H1 (cell line): ENCODE results near the gene PSG2. TPM values are rescaled to one million over a fixed set of nuclear protein-coding genes. Genes with fewer than 3 reads are reported as not detected.
"Not testable (repeated sequence)": the region's sequence is repeated elsewhere in the genome, so short reads cannot be mapped to it uniquely, and the experiment has no call there.

Source experiments
- CTCF ChIA-PET: fragments of 300-600 bp; sonication (Branson Sonifier 250); formaldehyde crosslinking; loops from one replicate; lab custom pipeline; 2021; ENCODE audit not compliant: partially characterized antibody; lab: Charles Lee
- POLR2A ChIA-PET: fragments of 300-600 bp; sonication (Branson Sonifier 250); formaldehyde crosslinking; loops from one replicate; lab custom pipeline; 2021; ENCODE audit warnings: inconsistent platforms; ENCODE audit not compliant: partially characterized antibody; lab: Charles Lee
- DNase-seq, 2 experiments: peaks; one replicate each; pipeline versions ENCODE4 v3.0.0 to v3.0.0-alpha.2; 2010 to 2022; ENCODE audit warnings: low spot score in 2 of 2, low read depth in 1 of 2, mixed read lengths in 1 of 2
- FAIRE-seq: peaks from 2 replicates; lab custom pipeline; 2011; peaks lifted over from hg19 to GRCh38; lab: Jason Lieb, UNC
- H2AFZ ChIP-seq: 2 replicates; pipeline ENCODE4 v1.8.1; 2012; ENCODE audit warnings: low read length, inconsistent platforms
- H2AK5ac ChIP-seq: 2 replicates; pipeline ENCODE4 v1.6.1; 2013; ENCODE audit warnings: low read depth, low read length
- H2BK120ac ChIP-seq: replicated peaks from 2 replicates; pipeline ENCODE3; 2013; ENCODE audit warnings: low read depth, low read length, inconsistent platforms
- H2BK12ac ChIP-seq: 2 replicates; pipeline ENCODE4 v1.6.1; 2013; ENCODE audit warnings: low read depth, low read length
- H2BK15ac ChIP-seq: 2 replicates; pipeline ENCODE4 v1.6.1; 2013; ENCODE audit warnings: low read length
- H2BK20ac ChIP-seq: 2 replicates; pipeline ENCODE4 v1.6.1; 2013; ENCODE audit warnings: low read length
- H2BK5ac ChIP-seq: 2 replicates; pipeline ENCODE4 v1.6.1; 2013; ENCODE audit warnings: low read depth, low read length
- H3K14ac ChIP-seq: 2 replicates; pipeline ENCODE4 v1.6.1; 2013; ENCODE audit warnings: inconsistent platforms; ENCODE audit not compliant: insufficient read length
- H3K18ac ChIP-seq: 2 replicates; pipeline ENCODE4 v1.6.1; 2013; ENCODE audit warnings: low read length; ENCODE audit errors: extremely low read depth
- H3K23ac ChIP-seq: 2 replicates; pipeline ENCODE4 v1.6.1; 2013; ENCODE audit warnings: inconsistent platforms; ENCODE audit not compliant: insufficient read length
- H3K23me2 ChIP-seq: 2 replicates; pipeline ENCODE4 v1.6.1; 2013; ENCODE audit warnings: low read depth, low read length
- H3K27ac ChIP-seq: 2 replicates; pipeline ENCODE4 v1.6.1; 2011; ENCODE audit warnings: low read depth, low read length, inconsistent platforms
- H3K27me3 ChIP-seq, 4 experiments: replicated peaks in 1 of 4; 1 replicate in 1 of 4; 2 replicates in 3 of 4; pipeline versions ENCODE4 v1.6.1 to v1.8.1; 2011 to 2013; ENCODE audit warnings: low read length in 3 of 4, mild to moderate bottlenecking in 3 of 4, inconsistent platforms in 2 of 4, mixed read lengths in 2 of 4, moderate library complexity in 1 of 4; ENCODE audit not compliant: control insufficient read depth in 3 of 4, insufficient read depth in 3 of 4; ENCODE audit errors: extremely low read depth in 1 of 4
- H3K36me3 ChIP-seq, 4 experiments: 2 replicates each; pipeline versions ENCODE4 v1.6.1 to v1.8.1; 2011 to 2013; ENCODE audit warnings: mild to moderate bottlenecking in 4 of 4, low read length in 3 of 4, moderate library complexity in 2 of 4, control low read depth in 1 of 4, inconsistent platforms in 1 of 4; ENCODE audit not compliant: insufficient read depth in 4 of 4, control insufficient read depth in 2 of 4
- H3K4ac ChIP-seq: replicated peaks from 2 replicates; pipeline ENCODE3; 2013; ENCODE audit warnings: low read length, low read depth, mixed read lengths, inconsistent platforms; ENCODE audit not compliant: insufficient read length
- H3K4me1 ChIP-seq, 4 experiments: replicated peaks in 1 of 4; 1 replicate in 1 of 4; 2 replicates in 3 of 4; pipeline versions ENCODE4 v1.6.1 to v1.8.1; 2011 to 2013; ENCODE audit warnings: low read length in 3 of 4, inconsistent platforms in 2 of 4, mixed read lengths in 1 of 4; ENCODE audit not compliant: insufficient read depth in 4 of 4, control insufficient read depth in 3 of 4
- H3K4me2 ChIP-seq, 2 experiments: 2 replicates each; pipeline versions ENCODE4 v1.6.1 to v1.8.1; 2011 to 2013; ENCODE audit warnings: low read depth in 2 of 2, low read length in 2 of 2, control low read depth in 1 of 2, inconsistent platforms in 1 of 2, mild to moderate bottlenecking in 1 of 2; ENCODE audit not compliant: insufficient read depth in 1 of 2
- H3K4me3 ChIP-seq, 4 experiments: fragments of 200-600, 300-600 bp in 1 of 4; sonication (generic), shearing (Covaris generic), sonication (Bioruptor Twin) in 1 of 4; 2 replicates each; pipeline versions ENCODE4 v1.5.1 to v1.8.1; 2011 to 2016; ENCODE audit warnings: low read length in 4 of 4, low read depth in 3 of 4, control low read depth in 2 of 4, inconsistent platforms in 2 of 4, mild to moderate bottlenecking in 2 of 4, mixed read lengths in 1 of 4, moderate library complexity in 1 of 4; ENCODE audit not compliant: insufficient read depth in 2 of 4; ENCODE audit errors: extremely low read depth in 1 of 4
- H3K56ac ChIP-seq: replicated peaks from 2 replicates; pipeline ENCODE3; 2013; ENCODE audit warnings: low read depth, mild to moderate bottlenecking, mixed read lengths, low read length, inconsistent platforms; ENCODE audit not compliant: insufficient read length
- H3K79me1 ChIP-seq: 2 replicates; pipeline ENCODE4 v1.6.1; 2013; ENCODE audit warnings: low read depth, low read length, control low read depth
- H3K79me2 ChIP-seq, 2 experiments: 2 replicates each; pipeline versions ENCODE4 v1.6.1 to v1.8.1; 2012 to 2013; ENCODE audit warnings: low read length in 2 of 2, mild to moderate bottlenecking in 2 of 2, inconsistent platforms in 1 of 2; ENCODE audit not compliant: insufficient read depth in 2 of 2, control insufficient read depth in 1 of 2
- H3K9ac ChIP-seq, 4 experiments: replicated peaks in 1 of 4; 1 replicate in 1 of 4; 2 replicates in 3 of 4; pipeline versions ENCODE4 v1.6.1 to v1.8.1; 2011 to 2013; ENCODE audit warnings: low read depth in 3 of 4, low read length in 3 of 4, control low read depth in 2 of 4, mild to moderate bottlenecking in 2 of 4, moderate library complexity in 2 of 4, inconsistent platforms in 1 of 4; ENCODE audit errors: extremely low read depth in 1 of 4
- H3K9me3 ChIP-seq, 2 experiments: 2 replicates each; pipeline versions ENCODE4 v1.6.1 to v1.8.1; 2012 to 2013; ENCODE audit warnings: mild to moderate bottlenecking in 2 of 2, moderate library complexity in 2 of 2, control low read depth in 1 of 2, inconsistent platforms in 1 of 2, low read depth in 1 of 2, low read length in 1 of 2, mixed read lengths in 1 of 2; ENCODE audit not compliant: insufficient read depth in 2 of 2
- H4K20me1 ChIP-seq, 2 experiments: replicated peaks in 1 of 2; 2 replicates each; pipeline versions ENCODE3 to v1.8.1; 2011 to 2013; ENCODE audit warnings: inconsistent platforms in 2 of 2, low read length in 2 of 2, mild to moderate bottlenecking in 1 of 2; ENCODE audit not compliant: insufficient read depth in 2 of 2, control insufficient read depth in 1 of 2
- H4K5ac ChIP-seq: 2 replicates; pipeline ENCODE4 v1.6.1; 2013; ENCODE audit warnings: low read length, low read depth, mixed read lengths, inconsistent platforms; ENCODE audit not compliant: insufficient read length
- H4K8ac ChIP-seq: 2 replicates; pipeline ENCODE4 v1.8.0; 2013; ENCODE audit warnings: mild to moderate bottlenecking, moderate library complexity, low read length, inconsistent platforms; ENCODE audit not compliant: insufficient read depth; ENCODE audit errors: extremely low read depth
- H4K91ac ChIP-seq: replicated peaks from 2 replicates; pipeline ENCODE3; 2013; ENCODE audit warnings: low read length, mixed read lengths, inconsistent platforms; ENCODE audit not compliant: insufficient read length
- WGBS, 2 experiments: shearing (Covaris generic) in 1 of 2; methylation state at CpG; one replicate each; pipeline versions ENCODE4 v1.1.6 to v1.1.7; 2013 to 2015; ENCODE audit warnings: low lambda C conversion rate in 2 of 2, mixed read lengths in 2 of 2, inconsistent platforms in 1 of 2, low coverage in 1 of 2, missing lambda C conversion rate in 1 of 2; ENCODE audit not compliant: insufficient replicate concordance in 2 of 2, insufficient coverage in 1 of 2, insufficient read length in 1 of 2; ENCODE audit errors: extremely low coverage in 1 of 2, missing lambda C conversion rate in 1 of 2; 5-methylcytosine and 5-hydroxymethylcytosine counted together
- polyA plus RNA-seq, 7 experiments: library from polyadenylated mRNA; depleted of rRNA in 3 of 7; stranded (reverse) in 5 of 7; unstranded in 2 of 7; fragments of >200 nt in 5 of 7; fragments of 200-250 nt in 2 of 7; gene quantifications; 1 replicate in 5 of 7; 2 replicates in 1 of 7; 4 replicates in 1 of 7; pipeline versions ENCODE4 v1.2.1 to v1.2.3, GENCODE V29; 2011 to 2013; ENCODE audit warnings: missing spikeins in 2 of 7, mixed read lengths in 2 of 7
- total RNA-seq: library from RNA; stranded (reverse); fragmentation: NEBNext Ultra II Directional; extraction: Animal tissue kit (Norgen Biotek cat#: 25700); gene quantifications from 2 replicates; pipeline ENCODE4 v1.2.1, GENCODE V29; 2021
- TF ChIP-seq, protein P1 (sequence below), 3 experiments: IDR thresholded peaks; 1 replicate in 2 of 3; 2 replicates in 1 of 3; pipeline versions ENCODE4 v1.5.1 to v1.6.1; 2011; ENCODE audit warnings: low read length in 3 of 3, mild to moderate bottlenecking in 3 of 3, inconsistent platforms in 2 of 3, low read depth in 1 of 3, moderate library complexity in 1 of 3; ENCODE audit not compliant: insufficient read depth in 1 of 3; ENCODE audit errors: control extremely low read depth in 1 of 3

The PSG2 gene
- total and polyA plus RNA-seq, 2 of the 8 experiments (the other 6 are each of a cell fraction or from before 2014, with no cell fraction given), result not detected

GRCh38 chr19:43027985-43028384 lies 54.5 kb downstream of the PSG2 start:
- H3K9me3 ChIP-seq, result peaks cover 15 to 58% of the 10 kb centered on the region in 2 experiments
- FAIRE-seq, POLR2A ChIA-PET, H3K9ac ChIP-seq, H2BK12ac ChIP-seq, H3K23me2 ChIP-seq, CTCF ChIA-PET, H3K27me3 ChIP-seq, H3K36me3 ChIP-seq, H2BK120ac ChIP-seq, H3K4ac ChIP-seq, H3K18ac ChIP-seq, H3K4me2 ChIP-seq, H2AFZ ChIP-seq, H4K5ac ChIP-seq, H2BK20ac ChIP-seq: not testable (repeated sequence)
- TF ChIP-seq, protein P1, sequence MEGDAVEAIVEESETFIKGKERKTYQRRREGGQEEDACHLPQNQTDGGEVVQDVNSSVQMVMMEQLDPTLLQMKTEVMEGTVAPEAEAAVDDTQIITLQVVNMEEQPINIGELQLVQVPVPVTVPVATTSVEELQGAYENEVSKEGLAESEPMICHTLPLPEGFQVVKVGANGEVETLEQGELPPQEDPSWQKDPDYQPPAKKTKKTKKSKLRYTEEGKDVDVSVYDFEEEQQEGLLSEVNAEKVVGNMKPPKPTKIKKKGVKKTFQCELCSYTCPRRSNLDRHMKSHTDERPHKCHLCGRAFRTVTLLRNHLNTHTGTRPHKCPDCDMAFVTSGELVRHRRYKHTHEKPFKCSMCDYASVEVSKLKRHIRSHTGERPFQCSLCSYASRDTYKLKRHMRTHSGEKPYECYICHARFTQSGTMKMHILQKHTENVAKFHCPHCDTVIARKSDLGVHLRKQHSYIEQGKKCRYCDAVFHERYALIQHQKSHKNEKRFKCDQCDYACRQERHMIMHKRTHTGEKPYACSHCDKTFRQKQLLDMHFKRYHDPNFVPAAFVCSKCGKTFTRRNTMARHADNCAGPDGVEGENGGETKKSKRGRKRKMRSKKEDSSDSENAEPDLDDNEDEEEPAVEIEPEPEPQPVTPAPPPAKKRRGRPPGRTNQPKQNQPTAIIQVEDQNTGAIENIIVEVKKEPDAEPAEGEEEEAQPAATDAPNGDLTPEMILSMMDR (IDR thresholded peaks at IDR 0.05; ENCODE audit: control extremely low read depth in 1 of 3, insufficient read depth in 1 of 3, low read depth in 1 of 3, low read length in 3 of 3), result peak in 2 of 3 experiments; percentile 5 to 24; a peak in 2 of 4 replicates
- TF ChIP-seq, all 59 proteins: peak for 1; not testable (repeated sequence) for 58
- not testable (repeated sequence) for H2BK15ac ChIP-seq, H4K8ac ChIP-seq, DNase-seq, H2AK5ac ChIP-seq, H3K56ac ChIP-seq, H3K4me3 ChIP-seq, H3K4me1 ChIP-seq, H3K27ac ChIP-seq, H3K79me1 ChIP-seq, H4K91ac ChIP-seq, H2BK5ac ChIP-seq, H3K23ac ChIP-seq, H3K14ac ChIP-seq, H4K20me1 ChIP-seq, H3K79me2 ChIP-seq
- WGBS, 2 experiments, result 68% methylated on average over 10 of the region's 10 CpGs; no CpG with 5 or more reads in 1 of the 2 experiments
